SW 1271 (cell line): ENCODE results near the gene TNPO1.
A peak's percentile ranks its signal among the peaks of the same experiment; 100 is the strongest.
"Not testable (repeated sequence)": the region's sequence is repeated elsewhere in the genome, so short reads cannot be mapped to it uniquely, and the experiment has no call there.

ENCODE experiments used
- DNase-seq, 2 experiments: peaks; one replicate each; lab custom pipeline; 2025; lab: John Stamatoyannopoulos, UW

TNPO1 gene

GRCh38 chr5:72854419-72854818 is 38.0 kb downstream of the TNPO1 start:
- no peak for DNase-seq

DNA sequence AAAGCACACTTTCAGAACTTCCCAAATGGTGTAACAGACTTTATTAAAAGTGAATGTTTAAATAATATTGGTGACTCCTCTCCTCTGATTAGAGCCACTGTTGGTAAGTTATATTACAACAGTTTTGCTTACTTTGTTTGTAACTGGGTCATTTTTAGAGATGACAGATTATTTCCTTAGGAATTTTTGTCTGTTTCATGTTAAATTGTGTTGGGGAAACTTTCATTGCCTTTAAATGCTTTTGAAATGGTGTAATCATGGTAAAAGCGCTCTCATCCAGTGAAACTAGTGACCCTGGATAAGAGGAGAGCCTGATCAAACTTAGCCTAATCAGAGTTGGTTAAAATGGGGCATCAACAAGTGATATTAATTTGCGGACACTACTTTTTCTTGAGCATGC is 39.4 kb downstream of the TNPO1 start:
- no peak for DNase-seq

DNA sequence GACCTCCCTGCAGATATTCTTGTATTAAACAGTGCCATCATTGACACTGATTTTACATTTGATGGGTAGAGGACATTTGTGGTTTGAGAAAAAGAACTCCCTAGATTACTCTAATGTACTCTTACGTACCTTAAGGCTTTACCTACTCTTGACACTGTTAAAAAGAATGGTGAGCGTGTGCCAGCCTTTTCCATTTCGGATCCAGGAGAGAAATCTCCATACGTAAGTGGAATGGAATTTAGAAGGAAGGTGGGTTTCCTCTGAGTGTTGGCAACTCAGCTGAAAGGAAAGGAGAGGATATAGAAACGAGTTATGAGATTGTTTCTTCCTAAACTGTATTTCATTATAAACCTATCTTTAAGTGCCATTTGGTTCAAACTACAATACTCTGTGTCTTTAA is 40.9 kb downstream of the TNPO1 start:
- no peak for DNase-seq

- no peak for DNase-seq
Measured at GRCh38 chr5:72859127-72859526, 42.7 kb downstream of the TNPO1 start.

- DNase-seq = no peak
Measured at GRCh38 chr5:72860499-72860898, 44.0 kb downstream of the TNPO1 start.

GRCh38 chr5:72871366-72872024 is 55.0 kb downstream of the TNPO1 start:
- DNase-seq = no peak

- no peak for DNase-seq
Measured at GRCh38 chr5:72878854-72879253, 62.4 kb downstream of the TNPO1 start.

- DNase-seq = no peak
Measured at GRCh38 chr5:72882989-72883388, 66.5 kb downstream of the TNPO1 start.

- no peak for DNase-seq
Measured at GRCh38 chr5:72883850-72884249, 67.4 kb downstream of the TNPO1 start.

- no peak for DNase-seq
Measured at GRCh38 chr5:72884892-72885291, 68.4 kb downstream of the TNPO1 start.

GRCh38 chr5:72885824-72886223 is 69.4 kb downstream of the TNPO1 start:
- DNase-seq = no peak

DNA sequence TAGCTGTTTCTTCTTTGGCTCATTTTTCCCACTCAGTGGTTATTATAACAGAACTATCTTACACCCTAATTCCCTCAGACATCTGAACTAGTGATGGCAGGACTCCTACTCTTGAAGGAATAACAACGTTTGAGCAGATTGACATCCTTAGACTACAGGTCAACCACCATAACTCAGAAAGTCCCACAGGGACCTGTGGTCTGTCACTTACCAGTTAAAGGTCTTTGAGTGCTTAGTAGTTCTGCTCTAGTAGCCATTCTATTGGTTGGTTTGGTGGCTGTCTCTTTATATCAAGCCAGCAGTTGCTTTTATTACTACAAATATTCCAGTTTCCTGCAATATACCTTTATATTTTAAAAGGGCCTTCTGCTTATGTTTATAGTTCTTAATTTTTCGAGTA is 72.1 kb downstream of the TNPO1 start:
- no peak for DNase-seq

GRCh38 chr5:72889324-72889723 is 72.9 kb downstream of the TNPO1 start:
- DNase-seq = no peak

DNA sequence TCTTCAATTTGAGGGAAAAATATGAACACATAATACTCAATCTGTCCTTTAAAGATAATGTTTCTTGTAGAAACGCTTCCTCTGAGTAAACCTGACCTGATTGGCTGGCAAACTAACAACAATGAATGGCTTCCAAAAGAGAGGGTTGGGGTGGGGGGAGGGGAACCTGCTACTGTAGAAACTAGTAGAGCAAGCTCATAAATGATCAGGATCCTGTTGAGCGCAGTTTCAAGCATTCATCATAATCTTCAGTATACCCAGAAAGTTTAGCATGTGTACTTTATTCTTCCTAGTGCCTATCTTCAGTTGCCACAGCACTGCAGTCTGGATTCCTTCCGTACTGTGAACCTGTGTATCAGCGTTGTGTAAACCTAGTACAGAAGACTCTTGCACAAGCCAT is 76.4 kb downstream of the TNPO1 start:
- DNase-seq = no peak

- DNase-seq = no peak
Measured at GRCh38 chr5:72895758-72896157, 79.3 kb downstream of the TNPO1 start.

- no peak for DNase-seq
Measured at GRCh38 chr5:72906806-72907205, 90.3 kb downstream of the TNPO1 start.

- DNase-seq = no peak
Measured at GRCh38 chr5:72908664-72909063, 92.2 kb downstream of the TNPO1 start.

DNA sequence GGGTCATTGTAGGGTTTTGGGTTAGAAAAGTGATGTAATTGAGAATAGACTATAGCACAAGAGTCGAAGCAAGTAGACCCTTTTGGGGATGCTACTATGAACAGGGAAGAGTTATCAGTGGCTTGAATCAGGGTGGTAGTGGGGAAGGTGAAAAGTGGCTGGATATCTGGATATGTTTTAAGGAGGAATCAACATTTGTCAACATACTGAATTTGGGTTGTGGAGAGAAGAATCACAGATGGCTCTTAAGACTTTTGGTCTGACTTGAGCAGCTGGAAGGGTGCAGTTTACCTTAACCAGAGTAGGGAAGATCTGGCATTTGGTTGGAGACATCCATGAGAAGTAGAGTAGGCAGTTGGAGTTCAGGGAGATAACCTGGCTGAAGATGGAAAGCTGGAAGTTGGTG is 100.9 kb downstream of the TNPO1 start:
- no peak for DNase-seq

- DNase-seq = peak in 1 of 2 experiments; percentile 73
Measured at GRCh38 chr5:72920690-72921502, 104.4 kb downstream of the TNPO1 start.

- no peak for DNase-seq
Measured at GRCh38 chr5:72921886-72922285, 105.4 kb downstream of the TNPO1 start.

DNA sequence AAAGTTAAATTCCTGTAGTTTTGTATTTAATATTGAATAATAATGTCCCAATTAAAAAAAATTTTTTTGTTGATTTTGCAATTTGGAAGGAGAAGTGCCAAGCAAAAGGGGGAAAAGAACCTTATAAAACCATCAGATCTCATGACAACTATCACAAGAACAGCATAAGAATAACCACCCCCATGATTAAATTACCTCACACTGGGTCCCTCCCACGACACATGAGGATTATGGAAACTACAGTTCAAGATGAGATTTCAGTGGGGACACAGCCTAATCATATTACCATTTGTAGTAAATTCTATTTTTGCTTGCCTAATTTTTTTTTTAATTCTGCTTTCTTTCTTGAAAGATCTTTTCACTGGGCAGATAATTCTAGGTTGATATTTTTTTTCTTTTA is 106.0 kb downstream of the TNPO1 start:
- DNase-seq = no peak

DNA sequence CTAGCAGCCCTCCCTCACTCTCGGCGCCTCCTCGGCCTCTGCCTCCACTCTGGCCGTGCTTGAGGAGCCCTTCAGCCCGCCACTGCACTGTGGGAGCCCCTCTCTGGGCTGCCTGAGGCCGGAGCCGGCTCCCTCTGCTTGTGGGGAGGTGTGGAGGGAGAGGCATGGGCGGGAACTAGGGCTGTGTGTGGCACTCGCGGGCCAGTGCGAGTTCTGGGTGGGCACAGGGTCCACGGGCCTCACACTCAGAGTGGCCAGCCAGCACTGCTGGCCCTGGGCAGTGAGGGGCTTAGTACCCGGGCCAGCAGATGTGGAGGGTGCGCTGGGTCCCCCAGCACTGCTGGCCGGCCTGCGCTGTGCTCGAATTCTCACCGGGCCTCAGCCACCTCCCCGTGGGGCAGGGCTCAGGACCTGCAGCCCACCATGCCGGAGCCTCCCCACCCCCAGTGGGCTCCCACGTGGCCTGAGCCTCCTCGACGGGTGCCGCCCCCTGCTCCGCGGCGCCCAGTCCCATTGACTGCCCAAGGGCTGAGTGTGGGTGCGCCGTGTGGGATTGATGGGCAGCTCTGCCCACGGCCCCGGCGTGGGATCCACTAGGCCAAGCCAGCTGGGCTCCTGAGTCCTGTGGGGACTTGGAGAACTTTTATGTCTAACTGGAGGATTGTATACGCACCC is 109.0 kb downstream of the TNPO1 start:
- no peak for DNase-seq

GRCh38 chr5:72932686-72933085 is 116.2 kb downstream of the TNPO1 start:
- not testable (repeated sequence) for DNase-seq
